Activated T-cell treated with anti-CD3 and anti-CD28 coated beads, Interleukin-2, amount 50 U/mL, for 72 hours (primary cell): ENCODE data around the gene PDE6G. TPM values are rescaled to one million over a fixed set of nuclear protein-coding genes. Genes with fewer than 3 reads are reported as not detected.

Experiments
- ATAC-seq, 2 donors: fragments of 150-1000 bp; cut with Tn5 transposase; replicated peaks in 1 of 2; 2 replicates each; pipeline ENCODE4 v1.10.0; 2021; ENCODE audit warnings: moderate library complexity in 2 of 2, mild to moderate bottlenecking in 1 of 2
- DNase-seq, 2 donors: peaks; one replicate each; pipeline ENCODE4 v3.0.0; 2021 to 2022; ENCODE audit warnings: mixed read lengths in 1 of 2
- H3K27ac Mint-ChIP-seq: one replicate; pipeline ENCODE4 v1.8.0; 2022; ENCODE audit warnings: mild to moderate bottlenecking, moderate library complexity, mixed read lengths
- H3K27me3 Mint-ChIP-seq: one replicate; pipeline ENCODE4 v1.8.0; 2022; ENCODE audit warnings: low read depth, mixed read lengths
- H3K36me3 Mint-ChIP-seq, 2 donors: one replicate each; pipeline ENCODE4 v1.8.0; 2022; ENCODE audit warnings: mixed read lengths in 2 of 2, mild to moderate bottlenecking in 1 of 2; ENCODE audit not compliant: insufficient read depth in 2 of 2
- H3K4me1 Mint-ChIP-seq: one replicate; pipeline ENCODE4 v1.8.0; 2022; ENCODE audit warnings: low read depth, mixed read lengths
- H3K4me3 Mint-ChIP-seq, 2 donors: one replicate each; pipeline ENCODE4 v1.8.0; 2022; ENCODE audit warnings: mild to moderate bottlenecking in 2 of 2, mixed read lengths in 2 of 2, moderate library complexity in 2 of 2
- H3K9me3 Mint-ChIP-seq, 2 donors: one replicate each; pipeline ENCODE4 v1.8.0; 2022; ENCODE audit warnings: mixed read lengths in 2 of 2
- total RNA-seq, 2 donors: library from RNA; stranded (reverse); gene quantifications; one replicate each; pipeline ENCODE4 v1.2.3, GENCODE V29; 2022

Gene PDE6G
- total RNA-seq, 2 donors from 2014 or later: 4.2 to 4.4 TPM

- peak overlapping the region; percentile 88 for H3K27ac Mint-ChIP-seq
- H3K4me1 Mint-ChIP-seq: peaks cover 57% of the 10 kb centered on the region
- DNase-seq (peak; percentile 40 to 48), ATAC-seq (peak; percentile 22 to 40)
- no peaks in the 10 kb centered on the region for H3K27me3 Mint-ChIP-seq
- no peaks in the 10 kb centered on the region for H3K9me3 Mint-ChIP-seq
- H3K4me3 Mint-ChIP-seq: peak overlapping the region; percentile 94 to 96
- H3K36me3 Mint-ChIP-seq: peaks cover 4 to 21% of the 10 kb centered on the region in 2 donors
Measured at GRCh38 chr17:81665205-81666091, 9.1 kb upstream of the PDE6G start.

DNA sequence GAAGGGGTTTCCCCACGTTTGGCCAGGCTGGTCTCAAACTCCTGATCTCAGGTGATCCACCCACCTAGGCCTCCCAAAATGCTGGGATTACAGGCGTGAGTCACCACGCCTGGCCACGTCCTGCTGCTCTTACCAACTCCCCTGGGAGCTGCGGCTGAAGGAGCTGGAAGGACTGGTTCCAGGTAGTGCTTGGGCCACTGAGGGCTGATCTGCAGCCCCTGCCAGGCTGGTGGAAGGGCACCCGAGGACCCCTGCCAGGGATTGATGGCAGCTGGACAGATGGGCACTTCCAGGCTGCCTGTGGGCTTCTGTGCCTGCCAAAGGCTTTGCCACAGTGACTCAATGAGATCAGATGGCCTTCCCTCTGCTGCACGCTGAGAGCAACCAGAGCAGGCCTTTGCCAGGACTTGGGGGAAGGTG lies 7.7 kb upstream of the PDE6G start:
- DNase-seq: no peak
- peak overlapping the region; percentile 46 for H3K27ac Mint-ChIP-seq
- H3K4me3 Mint-ChIP-seq: peak overlapping the region; percentile 18 to 96
- no peaks in the 10 kb centered on the region for H3K9me3 Mint-ChIP-seq
- H3K36me3 Mint-ChIP-seq: peaks cover 4 to 12% of the 10 kb centered on the region in 2 donors
- no peak for ATAC-seq
- peaks cover 57% of the 10 kb centered on the region for H3K4me1 Mint-ChIP-seq
- H3K27me3 Mint-ChIP-seq: no peaks in the 10 kb centered on the region

DNA sequence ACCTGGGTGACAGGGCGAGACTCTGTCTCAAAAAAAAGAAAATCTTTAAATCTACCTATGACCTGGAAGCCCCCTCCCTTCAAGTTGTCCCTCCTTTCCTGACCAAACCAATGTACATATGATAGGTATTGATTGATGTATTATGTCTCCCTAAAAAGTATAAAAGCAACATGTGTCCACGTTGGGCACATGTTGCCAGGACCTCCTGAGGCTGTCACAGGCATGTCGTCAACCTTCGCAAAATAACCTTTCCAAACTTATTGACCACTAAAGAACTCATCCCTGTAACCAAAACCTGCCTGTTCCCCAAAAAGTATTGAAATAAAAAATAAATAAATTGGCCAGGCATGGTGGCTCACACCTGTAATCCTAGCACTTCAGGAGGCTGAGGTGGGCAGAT lies 5.7 kb upstream of the PDE6G start:
- Mint-ChIP-seq H3K36me3 (peaks cover 0 to 5% of the 10 kb centered on the region in 2 donors), H3K9me3 (no peaks in the 10 kb centered on the region), H3K27me3 (no peaks in the 10 kb centered on the region), H3K4me1 (peaks cover 38% of the 10 kb centered on the region), H3K4me3 (no peak overlapping the region), H3K27ac (no peak overlapping the region)
- DNase-seq (no peak), ATAC-seq (no peak)

GRCh38 chr17:81660441-81660840 lies 4.1 kb upstream of the PDE6G start:
- H3K4me1 Mint-ChIP-seq: peaks cover 29% of the 10 kb centered on the region
- DNase-seq (no peak), ATAC-seq (no peak)
- H3K9me3 Mint-ChIP-seq: no peaks in the 10 kb centered on the region
- no peak overlapping the region for H3K27ac Mint-ChIP-seq
- no peaks in the 10 kb centered on the region for H3K27me3 Mint-ChIP-seq
- peaks cover 0 to 2% of the 10 kb centered on the region in 2 donors for H3K36me3 Mint-ChIP-seq
- no peak overlapping the region for H3K4me3 Mint-ChIP-seq

DNA sequence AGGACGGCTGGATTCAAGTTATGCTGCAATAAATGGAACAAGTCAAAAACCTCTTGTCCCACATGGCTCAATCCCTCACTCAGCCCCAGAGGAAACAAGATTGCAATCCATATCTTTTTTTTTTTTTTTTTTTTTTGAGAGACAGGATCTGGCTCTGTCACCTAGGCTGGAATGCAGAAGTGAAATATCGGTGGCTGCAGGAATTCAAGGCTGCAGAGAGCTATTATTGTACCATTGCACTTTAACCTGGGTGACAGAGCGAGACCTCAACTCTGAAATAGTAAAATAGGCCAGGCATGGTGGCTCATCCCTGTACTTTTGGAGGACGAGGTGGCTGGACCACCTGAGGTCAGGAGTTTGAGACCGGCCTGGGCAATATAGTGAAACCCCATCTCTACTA lies 2.7 kb upstream of the PDE6G start:
- ATAC-seq (no peak), DNase-seq (no peak)
- Mint-ChIP-seq H3K9me3 (no peaks in the 10 kb centered on the region), H3K4me1 (peaks cover 19% of the 10 kb centered on the region), H3K27ac (no peak overlapping the region), H3K4me3 (no peak overlapping the region), H3K36me3 (no peaks in the 10 kb centered on the region), H3K27me3 (no peaks in the 10 kb centered on the region)

DNA sequence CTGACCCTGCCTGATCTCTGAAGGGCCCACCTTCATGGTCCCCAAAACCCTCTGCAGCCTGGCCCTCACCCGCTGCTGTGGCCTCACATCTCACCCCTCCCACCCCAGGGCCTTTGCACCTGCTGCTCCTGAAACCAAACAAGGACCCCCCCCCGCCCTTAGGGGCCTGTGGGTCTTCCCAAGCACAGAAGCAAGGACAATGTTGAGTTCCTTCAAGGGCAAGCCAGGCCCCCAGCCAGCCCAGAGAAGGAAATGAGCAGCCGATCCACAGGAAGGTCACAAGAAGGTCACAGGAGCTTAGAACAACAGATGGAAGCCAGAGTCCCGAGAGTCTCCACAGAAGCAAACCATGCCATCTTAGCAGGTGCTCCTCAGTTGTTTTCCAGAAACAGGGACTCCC lies 493 bp upstream of the PDE6G start:
- H3K4me3 Mint-ChIP-seq: no peak overlapping the region
- no peaks in the 10 kb centered on the region for H3K9me3 Mint-ChIP-seq
- no peak overlapping the region for H3K27ac Mint-ChIP-seq
- no peaks in the 10 kb centered on the region for H3K36me3 Mint-ChIP-seq
- DNase-seq (no peak), ATAC-seq (no peak)
- H3K27me3 Mint-ChIP-seq: peaks cover 2% of the 10 kb centered on the region
- H3K4me1 Mint-ChIP-seq: peaks cover 18% of the 10 kb centered on the region

DNA sequence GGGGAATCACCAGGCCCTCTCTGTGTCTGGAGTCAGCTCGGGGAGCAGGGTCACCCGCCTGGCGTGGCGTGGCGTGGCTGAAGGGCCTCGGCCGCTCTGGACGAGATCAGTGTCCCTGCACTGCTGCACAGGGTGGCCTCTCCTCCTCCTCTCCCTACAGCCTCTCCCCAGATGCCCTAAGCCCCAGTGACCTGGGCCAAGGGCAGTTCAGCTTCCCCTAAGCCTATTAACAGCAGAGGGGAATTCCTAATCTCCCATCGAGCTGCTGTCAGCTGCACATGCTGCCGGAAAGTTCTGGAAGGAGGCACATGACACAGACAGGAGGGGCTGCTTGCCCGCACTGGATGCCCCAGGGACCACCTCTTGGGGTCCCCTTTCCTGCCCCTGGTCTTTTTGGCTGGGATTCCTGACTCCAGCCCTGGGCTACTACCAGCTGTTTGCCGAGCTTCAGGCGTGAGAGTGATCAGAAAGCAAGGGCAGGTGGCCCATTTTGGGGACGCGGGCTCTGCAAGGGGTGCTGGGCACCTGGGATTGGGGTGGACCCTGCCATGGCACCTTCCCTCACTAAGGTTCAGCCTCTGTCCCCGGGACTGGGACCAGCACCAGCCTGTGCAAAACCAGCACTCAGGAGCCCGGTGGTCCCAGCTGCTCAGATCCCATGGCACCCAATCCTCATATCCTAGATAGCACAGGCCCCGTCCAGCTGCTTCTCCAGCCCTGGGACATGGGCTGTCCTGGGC lies 794 bp downstream of the PDE6G start:
- ATAC-seq: no peak
- Mint-ChIP-seq H3K36me3 (no peaks in the 10 kb centered on the region), H3K27me3 (peaks cover 6% of the 10 kb centered on the region), H3K27ac (no peak overlapping the region), H3K9me3 (no peaks in the 10 kb centered on the region), H3K4me3 (no peak overlapping the region), H3K4me1 (peaks cover 21% of the 10 kb centered on the region)
- DNase-seq: no peak

GRCh38 chr17:81652906-81653771 lies 3.2 kb downstream of the PDE6G start:
- Mint-ChIP-seq H3K4me1 (peaks cover 21% of the 10 kb centered on the region), H3K27me3 (peaks cover 6% of the 10 kb centered on the region), H3K27ac (no peak overlapping the region), H3K36me3 (no peaks in the 10 kb centered on the region), H3K4me3 (peak overlapping the region; percentile 74 to 83), H3K9me3 (no peaks in the 10 kb centered on the region)
- ATAC-seq (peak; percentile 70 to 71), DNase-seq (peak in 1 of 2 donors; percentile 49)

DNA sequence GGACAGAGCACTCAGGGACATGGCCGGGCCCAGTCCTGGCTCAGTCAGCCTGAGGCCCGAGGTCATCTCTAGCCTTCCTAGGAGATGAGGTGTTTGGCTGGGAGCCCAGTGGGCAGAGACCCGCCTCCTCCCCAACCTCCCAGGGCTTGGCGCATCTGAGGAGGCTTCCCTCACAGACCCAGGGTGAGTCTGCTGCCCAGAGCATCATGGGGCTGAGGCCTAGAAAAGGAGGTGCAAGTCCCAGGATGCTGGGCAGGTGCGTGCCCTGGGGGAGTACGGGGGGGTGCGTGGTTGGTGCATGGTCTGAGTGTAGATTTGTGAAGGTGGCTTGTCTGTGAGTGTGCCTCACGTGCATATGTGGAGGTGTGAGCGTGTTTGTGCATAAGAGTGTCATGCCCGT lies 4.7 kb downstream of the PDE6G start:
- peaks cover 12% of the 10 kb centered on the region for H3K27me3 Mint-ChIP-seq
- ATAC-seq (no peak), DNase-seq (no peak)
- peak overlapping the region in 1 of 2 donors; percentile 34 for H3K4me3 Mint-ChIP-seq
- no peak overlapping the region for H3K27ac Mint-ChIP-seq
- no peaks in the 10 kb centered on the region for H3K36me3 Mint-ChIP-seq
- peaks cover 21% of the 10 kb centered on the region for H3K4me1 Mint-ChIP-seq
- H3K9me3 Mint-ChIP-seq: no peaks in the 10 kb centered on the region

DNA sequence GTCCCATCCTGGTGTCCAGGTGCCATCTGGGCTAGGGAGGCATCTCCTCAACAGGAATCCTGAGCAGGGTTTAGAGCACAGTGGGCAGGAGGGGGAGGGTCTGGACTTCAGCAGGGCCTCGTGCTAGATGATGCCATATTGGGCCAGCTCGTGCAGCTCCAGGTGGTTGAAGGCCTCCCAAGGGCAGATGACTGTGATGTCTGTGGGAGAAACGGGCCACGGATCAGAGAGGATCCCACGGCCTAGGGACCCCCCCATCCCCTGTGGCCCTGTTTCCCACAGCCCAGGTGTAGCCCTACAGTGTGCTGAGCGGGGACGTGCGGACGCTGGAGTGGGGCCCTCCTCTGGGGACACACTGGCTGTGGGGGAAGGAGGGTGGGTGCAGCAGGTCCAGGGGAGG lies 5.4 kb downstream of the PDE6G start:
- ATAC-seq (no peak), DNase-seq (no peak)
- no peak overlapping the region for H3K27ac Mint-ChIP-seq
- H3K9me3 Mint-ChIP-seq: no peaks in the 10 kb centered on the region
- peaks cover 21% of the 10 kb centered on the region for H3K4me1 Mint-ChIP-seq
- peaks cover 12% of the 10 kb centered on the region for H3K27me3 Mint-ChIP-seq
- H3K4me3 Mint-ChIP-seq: no peak overlapping the region
- H3K36me3 Mint-ChIP-seq: no peaks in the 10 kb centered on the region

GRCh38 chr17:81648707-81649085 lies 7.6 kb downstream of the PDE6G start:
- Mint-ChIP-seq H3K4me3 (no peak overlapping the region), H3K27ac (no peak overlapping the region), H3K4me1 (peaks cover 14% of the 10 kb centered on the region), H3K36me3 (no peaks in the 10 kb centered on the region), H3K9me3 (no peaks in the 10 kb centered on the region), H3K27me3 (peaks cover 12% of the 10 kb centered on the region)
- DNase-seq: no peak
- no peak for ATAC-seq

- no peak overlapping the region for H3K4me3 Mint-ChIP-seq
- no peaks in the 10 kb centered on the region for H3K9me3 Mint-ChIP-seq
- peaks cover 12% of the 10 kb centered on the region for H3K27me3 Mint-ChIP-seq
- H3K36me3 Mint-ChIP-seq: no peaks in the 10 kb centered on the region
- H3K4me1 Mint-ChIP-seq: peaks cover 9% of the 10 kb centered on the region
- DNase-seq: no peak
- no peak overlapping the region for H3K27ac Mint-ChIP-seq
- no peak for ATAC-seq
Measured at GRCh38 chr17:81648013-81648706, 8.2 kb downstream of the PDE6G start.
